HepG2 (cell line): ENCODE measurements around the gene USP12. TPM values are rescaled to one million over a fixed set of nuclear protein-coding genes. Genes with fewer than 3 reads are reported as not detected.

Source experiments
- ATAC-seq: fragments of 200-7000 bp; cut with Tn5 transposase; 3 replicates; pipeline ENCODE4 v1.9.1; 2020; ENCODE audit warnings: mild to moderate bottlenecking, moderate library complexity
- BruUV-seq: library from RNA; stranded (reverse); fragments of 400-500 nt; replicated peaks from 2 replicates; lab custom pipeline; 2021; lab: Mats Ljungman, UMichigan
- CTCF ChIA-PET: fragments of 300-600 bp; formaldehyde crosslinking; extraction: SDS; loops from one replicate; lab custom pipeline; 2021; ENCODE audit warnings: low total read pairs, inconsistent platforms, low intra/inter-chr PET ratio; lab: Yijun Ruan, JAX
- POLR2A ChIA-PET: fragments of 350-600 bp; sonication (Branson Sonifier 250); formaldehyde crosslinking; loops from one replicate; lab custom pipeline; 2020; ENCODE audit warnings: antibody characterized with exemption, inconsistent platforms; lab: Yijun Ruan, JAX
- DNase-seq: peaks from one replicate; pipeline ENCODE4 v3.0.0-alpha.2; 2015; ENCODE audit warnings: low spot score
- FAIRE-seq: peaks from 3 replicates; lab custom pipeline; 2011; peaks lifted over from hg19 to GRCh38; lab: Jason Lieb, UNC
- H2AFZ ChIP-seq: one replicate; pipeline ENCODE4 v1.6.1; 2011; ENCODE audit warnings: low read length, inconsistent platforms
- H3K27ac ChIP-seq: fragments of 300-600 bp; 3 replicates; pipeline ENCODE4 v1.8.0; 2011; ENCODE audit warnings: mixed run types, mild to moderate bottlenecking, mixed read lengths, low read length, inconsistent platforms; ENCODE audit not compliant: insufficient read depth; ENCODE audit errors: extremely low read length
- H3K27me3 ChIP-seq, 2 experiments: fragments of 200-600 bp in 1 of 2; 2 replicates in 1 of 2; 3 replicates in 1 of 2; pipeline versions ENCODE4 v1.6.0 to v1.8.0; 2011; ENCODE audit warnings: low read length in 2 of 2, mild to moderate bottlenecking in 2 of 2, moderate library complexity in 2 of 2, inconsistent platforms in 1 of 2; ENCODE audit not compliant: insufficient read depth in 2 of 2, control insufficient read depth in 1 of 2
- H3K36me3 ChIP-seq, 2 experiments: fragments of 200-600 bp in 1 of 2; replicated peaks in 1 of 2; 2 replicates in 1 of 2; 3 replicates in 1 of 2; pipeline versions ENCODE4 v1.5.1 to v1.8.0; 2011; ENCODE audit warnings: low read length in 2 of 2, inconsistent platforms in 1 of 2; ENCODE audit not compliant: insufficient read depth in 2 of 2, control insufficient read depth in 1 of 2
- H3K4me1 ChIP-seq: 2 replicates; pipeline ENCODE4 v1.5.1; 2012; ENCODE audit warnings: low read length, inconsistent platforms; ENCODE audit not compliant: insufficient read depth
- H3K4me2 ChIP-seq: 2 replicates; pipeline ENCODE4 v1.6.0; 2011; ENCODE audit warnings: low read depth, low read length, inconsistent platforms
- H3K4me3 ChIP-seq, 3 experiments: fragments of 200-600 bp in 1 of 3; sonication (generic), shearing (Covaris generic) in 1 of 3; replicated peaks in 1 of 3; 2 replicates each; pipeline ENCODE4 v1.5.1; 2011 to 2016; ENCODE audit warnings: low read length in 3 of 3, inconsistent platforms in 2 of 3, low read depth in 2 of 3, mild to moderate bottlenecking in 2 of 3, control low read depth in 1 of 3, mixed read lengths in 1 of 3; ENCODE audit not compliant: insufficient read depth in 1 of 3
- H3K79me2 ChIP-seq: one replicate; pipeline ENCODE4 v1.6.1; 2011; ENCODE audit warnings: low read length, inconsistent platforms; ENCODE audit not compliant: insufficient read depth
- H3K9ac ChIP-seq: 2 replicates; pipeline ENCODE4 v1.6.0; 2011; ENCODE audit warnings: mild to moderate bottlenecking, low read depth, low read length, inconsistent platforms; ENCODE audit not compliant: insufficient read depth
- H3K9me3 ChIP-seq: 2 replicates; pipeline ENCODE4 v1.5.1; 2012; ENCODE audit warnings: mild to moderate bottlenecking, low read length
- H4K20me1 ChIP-seq: 2 replicates; pipeline ENCODE4 v1.6.0; 2011; ENCODE audit warnings: inconsistent platforms, mild to moderate bottlenecking, low read length, moderate library complexity; ENCODE audit not compliant: insufficient read depth
- ARID3A ChIP-seq: IDR thresholded peaks from 2 replicates; pipeline ENCODE4 v1.6.1; 2012; ENCODE audit warnings: low read depth, low read length, improper control_type of control experiment
- CSRNP2 ChIP-seq: sonication (generic); formaldehyde crosslinking; conservative IDR thresholded peaks from 2 replicates; pipeline ENCODE4 v1.8.0; 2022; ENCODE audit warnings: low read depth, missing genetic modification reagents
- ERF ChIP-seq: IDR thresholded peaks from 2 replicates; pipeline ENCODE4 v1.6.1; 2018; ENCODE audit warnings: missing biosample characterization, missing genetic modification reagents
- GABPB1 ChIP-seq: IDR thresholded peaks from 2 replicates; pipeline ENCODE4 v1.6.1; 2016; ENCODE audit warnings: mild to moderate bottlenecking, missing genetic modification reagents, moderate library complexity, missing compliant biosample characterization
- NRL ChIP-seq: sonication (generic); formaldehyde crosslinking; IDR thresholded peaks from 2 replicates; pipeline ENCODE4 v1.5.0; 2020; ENCODE audit warnings: missing genetic modification reagents, mild to moderate bottlenecking, moderate library complexity, borderline replicate concordance
- SMC3 ChIP-seq: IDR thresholded peaks from 2 replicates; pipeline ENCODE4 v1.6.1; 2011; ENCODE audit warnings: low read length, improper control_type of control experiment
- TBX3 ChIP-seq: fragments of 450-650 bp; IDR thresholded peaks from 2 replicates; pipeline ENCODE4 v1.6.1; 2017; ENCODE audit warnings: antibody characterized with exemption, mild to moderate bottlenecking, inconsistent platforms, borderline replicate concordance
- ZBTB49 ChIP-seq: sonication (generic); formaldehyde crosslinking; IDR thresholded peaks from 2 replicates; pipeline ENCODE4 v1.4.0; 2020; ENCODE audit warnings: missing genetic modification reagents, borderline replicate concordance
- ZNF225 ChIP-seq: sonication (generic); formaldehyde crosslinking; IDR thresholded peaks from 2 replicates; pipeline ENCODE4 v1.4.0; 2020; ENCODE audit warnings: mild to moderate bottlenecking, missing genetic modification reagents
- ZNF260 ChIP-seq: sonication (generic); formaldehyde crosslinking; IDR thresholded peaks from 2 replicates; pipeline ENCODE4 v1.4.0; 2020; ENCODE audit warnings: missing genetic modification reagents, low read depth, mild to moderate bottlenecking, borderline replicate concordance
- ZNF576 ChIP-seq: sonication (generic); formaldehyde crosslinking; IDR thresholded peaks from 2 replicates; pipeline ENCODE4 v1.4.0; 2020; ENCODE audit warnings: mild to moderate bottlenecking, missing genetic modification reagents
- ZNF597 ChIP-seq: sonication (generic); formaldehyde crosslinking; IDR thresholded peaks from 2 replicates; pipeline ENCODE4 v1.5.0; 2020; ENCODE audit warnings: missing genetic modification reagents
- ZNF770 ChIP-seq: sonication (generic); formaldehyde crosslinking; IDR thresholded peaks from 2 replicates; pipeline ENCODE4 v1.5.0; 2020; ENCODE audit warnings: mild to moderate bottlenecking, missing genetic modification reagents
- WGBS: methylation state at CpG from one replicate; pipeline ENCODE4 v1.1.6; 2017; ENCODE audit warnings: low lambda C conversion rate; 5-methylcytosine and 5-hydroxymethylcytosine counted together
- in situ Hi-C: cut with HindIII; loops from 2 replicates; pipeline ENCODE4 v1.10.0; 2017; ENCODE audit warnings: low pct_unique_long_range_greater_than_20kb; ENCODE audit not compliant: extremely low pct_ligation_motif_present
- intact Hi-C: fragments of 100-400 bp; cut with micrococcal nuclease; formaldehyde crosslinking; loops from one replicate; pipeline ENCODE4 v1.10.0; 2022; ENCODE audit not compliant: unreplicated experiment
- polyA plus RNA-seq, 8 experiments: library from polyadenylated mRNA; depleted of rRNA in 3 of 8; stranded (reverse) in 7 of 8; unstranded in 1 of 8; fragments of >200 nt; fragmentation: Illumina TruSeq in 4 of 8; extraction: Trizol in 4 of 8; gene quantifications; 2 replicates each; pipeline versions ENCODE4 v1.2.1 to v1.2.3, GENCODE V29; 2011 to 2016; ENCODE audit warnings: low read depth in 4 of 8, missing spikeins in 1 of 8, mixed read lengths in 1 of 8; ENCODE audit not compliant: insufficient read depth in 1 of 8
- total RNA-seq, 5 experiments: library from RNA; depleted of rRNA; stranded (reverse); fragments of >200 nt; fragmentation: Illumina TruSeq; extraction: Trizol; gene quantifications; 2 replicates each; pipeline ENCODE4 v1.2.3, GENCODE V29; 2016; ENCODE audit warnings: low read depth in 1 of 5

The USP12 gene
- total and polyA plus RNA-seq, 2 of the 13 experiments (the other 11 are each of a cell fraction or from before 2014, with no cell fraction given) = 9.8 to 19.5 TPM

GRCh38 chr13:27138457-27139093 is 33.0 kb downstream of the USP12 start (continued):
- no peak for TF ChIP-seq CSRNP2 (CRISPR knock-in tag)
- no peak for TF ChIP-seq GABPB1 (CRISPR knock-in tag)
- TF ChIP-seq ZNF597 (CRISPR knock-in tag) = no peak
- no peak for TF ChIP-seq ZNF225 (CRISPR knock-in tag)

- no peak for FAIRE-seq
- Histone ChIP-seq H3K4me3 (no peak overlapping the region), H3K27me3 (no peaks in the 10 kb centered on the region), H3K9me3 (peaks cover 6% of the 10 kb centered on the region; the same call in 1 of the 2 replicates), H3K79me2 (peaks cover 66% of the 10 kb centered on the region), H3K4me2 (no peak overlapping the region), H3K4me1 (peaks cover 27% of the 10 kb centered on the region), H4K20me1 (peaks cover 15% of the 10 kb centered on the region; the same call in 1 of the 2 replicates), H2AFZ (no peak overlapping the region), H3K36me3 (peaks cover 0 to 2% of the 10 kb centered on the region in 2 experiments; a peak in 1 of 5 replicates), H3K27ac (no peak overlapping the region), H3K9ac (no peak overlapping the region)
- ChIA-PET CTCF (no interaction called here), POLR2A (no interaction called here)
- intact Hi-C loops (no loop called here), in situ Hi-C loops (no loop called here)
- no TSS peak for BruUV-seq
- no peak for ATAC-seq
- DNase-seq = no peak
- WGBS = 88% methylated on average over 2 of the region's 7 CpGs
- TF ChIP-seq ARID3A (no peak), ERF (no peak), ZNF260 (CRISPR knock-in tag) (no peak), TBX3 (no peak), ZBTB49 (CRISPR knock-in tag) (no peak), SMC3 (no peak), ZNF576 (no peak), NRL (CRISPR knock-in tag) (no peak), ZNF770 (CRISPR knock-in tag) (no peak)
Measured at GRCh38 chr13:27137759-27138158, 33.9 kb downstream of the USP12 start.
